OCI-LY7 (cell line): ENCODE measurements around the gene HBA2. TPM values are rescaled to one million over a fixed set of nuclear protein-coding genes. Genes with fewer than 3 reads are reported as not detected.

Experiments
- BruUV-seq: library from RNA; stranded (reverse); fragments of 400-500 nt; replicated peaks from 2 replicates; lab custom pipeline; 2021; lab: Mats Ljungman, UMichigan
- CTCF ChIA-PET: fragments of 300-600 bp; sonication (Branson Sonifier 250); formaldehyde crosslinking; loops from one replicate; lab custom pipeline; 2022; ENCODE audit warnings: antibody characterized with exemption; ENCODE audit not compliant: unreplicated experiment; lab: Charles Lee
- POLR2A ChIA-PET: fragments of 300-600 bp; sonication (Branson Sonifier 250); formaldehyde crosslinking; loops from one replicate; lab custom pipeline; 2022; ENCODE audit warnings: antibody characterized with exemption; lab: Charles Lee
- DNase-seq: peaks from one replicate; pipeline ENCODE4 v3.0.0-alpha.2; 2015; ENCODE audit warnings: low spot score
- H2AFZ ChIP-seq: fragments of 200-600 bp; sonication (generic), shearing (Covaris generic); 2 replicates; pipeline ENCODE4 v1.6.1; 2014; ENCODE audit warnings: mild to moderate bottlenecking, antibody characterized with exemption, low read length, moderate library complexity
- H3K27ac ChIP-seq: fragments of 200-600 bp; sonication (generic); 2 replicates; pipeline ENCODE4 v1.5.1; 2014; ENCODE audit warnings: mixed run types, low read depth, mild to moderate bottlenecking, moderate library complexity, low read length, inconsistent platforms; ENCODE audit not compliant: poor library complexity, severe bottlenecking
- H3K36me3 ChIP-seq: fragments of 200-600 bp; sonication (generic); 2 replicates; pipeline ENCODE4 v1.6.1; 2014; ENCODE audit warnings: mild to moderate bottlenecking, antibody characterized with exemption, low read length, moderate library complexity, mixed read lengths; ENCODE audit not compliant: insufficient read depth
- H3K4me1 ChIP-seq: fragments of 200-600 bp; sonication (generic); 2 replicates; pipeline ENCODE4 v1.5.1; 2014; ENCODE audit warnings: mild to moderate bottlenecking, low read length; ENCODE audit not compliant: insufficient read depth, poor library complexity, severe bottlenecking
- H3K4me2 ChIP-seq: fragments of 200-600 bp; sonication (generic); 2 replicates; pipeline ENCODE4 v1.6.1; 2014; ENCODE audit warnings: mild to moderate bottlenecking, low read length
- H3K4me3 ChIP-seq: fragments of 200-600 bp; sonication (generic); 2 replicates; pipeline ENCODE4 v1.5.1; 2014; ENCODE audit warnings: mild to moderate bottlenecking, low read depth, low read length; ENCODE audit not compliant: poor library complexity, severe bottlenecking
- H3K79me2 ChIP-seq: fragments of 200-600 bp; sonication (generic); 2 replicates; pipeline ENCODE4 v1.6.1; 2016; ENCODE audit warnings: low read depth, mild to moderate bottlenecking, low read length, moderate library complexity, mixed read lengths; ENCODE audit not compliant: insufficient read depth
- H3K9me2 ChIP-seq: fragments of 200-600 bp; sonication (generic); 2 replicates; pipeline ENCODE4 v1.6.1; 2016; ENCODE audit warnings: mild to moderate bottlenecking, low read length, mixed read lengths; ENCODE audit not compliant: insufficient read depth
- H3K9me3 ChIP-seq: fragments of 200-600 bp; sonication (generic); 2 replicates; pipeline ENCODE4 v1.6.1; 2014; ENCODE audit warnings: mild to moderate bottlenecking, mixed run types, low read length, mixed read lengths
- H4K20me1 ChIP-seq: fragments of 200-600 bp; sonication (generic); 2 replicates; pipeline ENCODE4 v1.6.1; 2014; ENCODE audit warnings: mild to moderate bottlenecking, antibody characterized with exemption, low read length, moderate library complexity, mixed read lengths; ENCODE audit not compliant: insufficient read depth
- CTCF ChIP-seq: fragments of 200-600 bp; sonication (generic); conservative IDR thresholded peaks from 2 replicates; pipeline ENCODE4 v1.5.1; 2014; ENCODE audit warnings: mild to moderate bottlenecking, antibody characterized with exemption, low read length, moderate library complexity, mixed read lengths
- EZH2phosphoT487 ChIP-seq: fragments of 200-600 bp; sonication (generic); IDR thresholded peaks from 2 replicates; pipeline ENCODE4 v1.6.1; 2018; ENCODE audit warnings: low read depth, borderline replicate concordance, mild to moderate bottlenecking, mixed run types, antibody characterized with exemption, low read length, moderate library complexity, mixed read lengths
- intact Hi-C: fragments of 100-400 bp; cut with micrococcal nuclease; formaldehyde crosslinking; loops from one replicate; pipeline ENCODE4 v1.10.0; 2022; ENCODE audit not compliant: unreplicated experiment
- total RNA-seq, 2 experiments: library from RNA; depleted of rRNA in 1 of 2; stranded (reverse); fragments of >200 nt in 1 of 2; shearing (Covaris generic) in 1 of 2; gene quantifications; 2 replicates each; pipeline ENCODE4 v1.2.3, GENCODE V29; 2014 to 2022

The HBA2 gene
- total RNA-seq, 2 experiments from 2014 or later = not detected

DNA sequence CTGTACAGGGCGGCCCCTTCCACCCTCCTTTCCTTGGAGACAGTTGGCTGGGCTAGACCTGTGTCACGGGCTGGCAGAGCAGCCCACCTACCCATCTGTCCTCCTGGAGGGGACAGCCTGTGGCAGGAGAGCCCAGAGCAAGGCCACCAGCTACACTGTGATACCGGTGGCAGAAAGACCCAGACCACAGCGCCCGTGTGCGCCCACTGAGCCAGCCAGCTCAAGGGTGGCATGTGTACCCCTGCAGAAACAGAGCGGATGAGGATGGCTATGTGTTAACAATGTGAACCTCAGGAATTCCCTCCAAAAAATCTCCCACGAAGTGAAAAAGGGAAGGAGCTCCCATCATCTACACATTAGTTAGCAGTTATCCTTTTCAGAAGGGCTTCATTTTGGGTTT is 14.7 kb downstream of the HBA2 start:
- ChIA-PET POLR2A (no interaction called here), CTCF (no interaction called here)
- Histone ChIP-seq H3K79me2 (no peaks in the 10 kb centered on the region), H3K4me3 (no peak overlapping the region), H3K27ac (no peak overlapping the region), H2AFZ (no peak overlapping the region), H3K4me1 (no peaks in the 10 kb centered on the region), H3K4me2 (no peak overlapping the region), H3K9me3 (no peaks in the 10 kb centered on the region), H3K36me3 (peaks cover 76% of the 10 kb centered on the region), H4K20me1 (no peaks in the 10 kb centered on the region), H3K9me2 (no peaks in the 10 kb centered on the region)
- no peak for DNase-seq
- intact Hi-C loops = no loop called here
- TF ChIP-seq EZH2phosphoT487 (no peak), CTCF (no peak)
- BruUV-seq = no TSS peak

DNA sequence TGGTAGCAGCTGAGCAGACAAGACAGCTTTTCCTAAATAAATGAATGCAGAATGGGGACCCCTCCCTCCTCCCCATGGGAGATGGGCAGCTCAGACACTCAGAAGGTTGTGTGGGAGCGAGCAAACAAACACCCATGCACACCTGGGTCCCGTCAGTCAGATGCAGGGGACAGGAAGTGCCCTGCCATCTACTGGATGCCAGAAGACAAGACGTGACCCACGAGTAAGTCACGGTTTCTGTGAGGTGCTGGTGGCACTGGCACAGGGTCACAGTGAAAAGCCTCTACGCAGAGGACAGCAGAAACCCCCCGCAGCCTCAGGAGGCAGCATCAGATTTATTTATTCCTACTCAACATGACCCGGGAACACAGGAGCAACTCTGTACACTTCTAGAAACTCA is 16.0 kb downstream of the HBA2 start:
- H3K9me2 ChIP-seq = no peaks in the 10 kb centered on the region
- no peaks in the 10 kb centered on the region for H4K20me1 ChIP-seq
- ChIA-PET POLR2A (interaction anchor here (0.9 kb wide), 1 partner anchor 19 kb away, joined by 4 read pairs; no protein-coding TSS in a partner anchor), CTCF (no interaction called here)
- peaks cover 83% of the 10 kb centered on the region for H3K36me3 ChIP-seq
- H3K4me3 ChIP-seq = no peak overlapping the region
- DNase-seq = peak; percentile 61
- H3K27ac ChIP-seq = no peak overlapping the region
- no TSS peak for BruUV-seq
- intact Hi-C loops = loop anchor here (2.0 kb wide), 1 partner anchor 82 kb away; no protein-coding TSS in a partner anchor
- no peak overlapping the region for H3K4me2 ChIP-seq
- H3K4me1 ChIP-seq = no peaks in the 10 kb centered on the region
- no peaks in the 10 kb centered on the region for H3K9me3 ChIP-seq
- no peak for TF ChIP-seq EZH2phosphoT487
- TF ChIP-seq CTCF = peak; percentile 73
- H2AFZ ChIP-seq = no peak overlapping the region
- H3K79me2 ChIP-seq = no peaks in the 10 kb centered on the region

GRCh38 chr16:189604-190186 is 17.0 kb downstream of the HBA2 start:
- Histone ChIP-seq H3K9me2 (no peaks in the 10 kb centered on the region), H3K79me2 (no peaks in the 10 kb centered on the region), H3K36me3 (peaks cover 88% of the 10 kb centered on the region), H4K20me1 (no peaks in the 10 kb centered on the region), H3K4me2 (no peak overlapping the region), H3K4me1 (no peaks in the 10 kb centered on the region), H3K4me3 (no peak overlapping the region), H2AFZ (no peak overlapping the region), H3K27ac (no peak overlapping the region), H3K9me3 (no peaks in the 10 kb centered on the region)
- BruUV-seq = TSS peak; percentile 44
- CTCF ChIA-PET = no interaction called here
- TF ChIP-seq CTCF (no peak), EZH2phosphoT487 (no peak)
- POLR2A ChIA-PET = no interaction called here
- no peak for DNase-seq
- intact Hi-C loops = loop anchor here (2.0 kb wide), 1 partner anchor 83 kb away; no protein-coding TSS in a partner anchor
